SK-N-SH treated with all-trans-retinoic acid at 6 μM for 48 hours (cell line): ENCODE data around the gene PPP5C.

Experiments
- ARNTL ChIP-seq: fragments of 450-650 bp; formaldehyde crosslinking; IDR thresholded peaks from 2 replicates; pipeline ENCODE4 v1.5.0; 2020; ENCODE audit warnings: low read depth, mild to moderate bottlenecking, moderate library complexity, borderline replicate concordance
- BACH2 ChIP-seq: fragments of 250-450 bp; sonication (Bioruptor Pico); IDR thresholded peaks from 2 replicates; pipeline ENCODE4 v1.9.0; 2021; ENCODE audit warnings: mild to moderate bottlenecking, borderline replicate concordance
- GLIS3 ChIP-seq: fragments of 250-450 bp; sonication (Bioruptor Pico); IDR thresholded peaks from 2 replicates; pipeline ENCODE4 v1.5.0; 2020; ENCODE audit warnings: mild to moderate bottlenecking, moderate library complexity
- PATZ1 ChIP-seq: fragments of 250-450 bp; sonication (Bioruptor Pico); IDR thresholded peaks from 2 replicates; pipeline ENCODE4 v1.8.0; 2020; ENCODE audit warnings: mild to moderate bottlenecking, moderate library complexity, borderline replicate concordance
- RARB ChIP-seq: fragments of 250-450 bp; sonication (Bioruptor Pico); IDR thresholded peaks from 2 replicates; pipeline ENCODE4 v1.8.0; 2021; ENCODE audit warnings: mild to moderate bottlenecking, moderate library complexity
- SNAI2 ChIP-seq: fragments of 250-450 bp; sonication (Bioruptor Pico); IDR thresholded peaks from 2 replicates; pipeline ENCODE4 v1.5.0; 2020; ENCODE audit warnings: mild to moderate bottlenecking, moderate library complexity
- TCF4 ChIP-seq: fragments of 250-450 bp; sonication (Bioruptor Pico); IDR thresholded peaks from 2 replicates; pipeline ENCODE4 v1.8.0; 2021; ENCODE audit warnings: mild to moderate bottlenecking, moderate library complexity, borderline replicate concordance
- TOX ChIP-seq: fragments of 250-450 bp; sonication (Bioruptor Pico); IDR thresholded peaks from 2 replicates; pipeline ENCODE4 v1.8.0; 2021; ENCODE audit warnings: mild to moderate bottlenecking, moderate library complexity, borderline replicate concordance
- ZC3H10 ChIP-seq: fragments of 250-450 bp; sonication (Bioruptor Pico); IDR thresholded peaks from 2 replicates; pipeline ENCODE4 v1.5.1; 2021; ENCODE audit warnings: mild to moderate bottlenecking, moderate library complexity
- ZFP3 ChIP-seq: fragments of 250-450 bp; sonication (Bioruptor Pico); IDR thresholded peaks from 2 replicates; pipeline ENCODE4 v1.5.0; 2020; ENCODE audit warnings: mild to moderate bottlenecking, moderate library complexity
- ZFP30 ChIP-seq: fragments of 450-650 bp; formaldehyde crosslinking; IDR thresholded peaks from 2 replicates; pipeline ENCODE4 v1.5.0; 2022; ENCODE audit warnings: mild to moderate bottlenecking, moderate library complexity
- ZNF565 ChIP-seq: fragments of 450-650 bp; formaldehyde crosslinking; conservative IDR thresholded peaks from 2 replicates; pipeline ENCODE4 v1.5.0; 2020; ENCODE audit warnings: low read depth, mild to moderate bottlenecking, moderate library complexity
- ZNF70 ChIP-seq: fragments of 450-650 bp; formaldehyde crosslinking; IDR thresholded peaks from 2 replicates; pipeline ENCODE4 v1.5.0; 2020; ENCODE audit warnings: mild to moderate bottlenecking, moderate library complexity
- TF ChIP-seq, protein P1 (sequence below): fragments of 250-450 bp; sonication (Bioruptor Pico); IDR thresholded peaks from 2 replicates; pipeline ENCODE4 v1.5.0; 2020; ENCODE audit warnings: mild to moderate bottlenecking, moderate library complexity

DNA sequence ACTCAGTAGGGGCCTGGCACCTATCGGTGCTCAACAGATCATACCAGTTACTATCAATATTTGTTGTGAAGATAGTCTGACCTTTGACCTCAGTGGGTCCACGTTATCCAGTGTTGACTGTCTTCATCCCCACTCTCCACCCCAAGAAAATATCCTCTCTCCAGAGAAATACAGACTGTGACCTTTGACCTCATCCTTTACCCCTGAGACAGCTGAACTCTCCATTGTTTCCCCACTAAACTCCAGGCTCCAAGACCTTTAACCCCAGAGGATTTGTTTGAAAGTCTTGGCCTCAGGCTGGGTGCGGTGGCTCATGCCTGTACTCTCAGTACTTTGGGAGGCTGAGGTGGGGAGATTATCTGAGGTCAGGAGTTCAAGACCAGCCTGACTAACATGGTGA lies 22.6 kb upstream of the PPP5C start:
- TF ChIP-seq, protein P1, sequence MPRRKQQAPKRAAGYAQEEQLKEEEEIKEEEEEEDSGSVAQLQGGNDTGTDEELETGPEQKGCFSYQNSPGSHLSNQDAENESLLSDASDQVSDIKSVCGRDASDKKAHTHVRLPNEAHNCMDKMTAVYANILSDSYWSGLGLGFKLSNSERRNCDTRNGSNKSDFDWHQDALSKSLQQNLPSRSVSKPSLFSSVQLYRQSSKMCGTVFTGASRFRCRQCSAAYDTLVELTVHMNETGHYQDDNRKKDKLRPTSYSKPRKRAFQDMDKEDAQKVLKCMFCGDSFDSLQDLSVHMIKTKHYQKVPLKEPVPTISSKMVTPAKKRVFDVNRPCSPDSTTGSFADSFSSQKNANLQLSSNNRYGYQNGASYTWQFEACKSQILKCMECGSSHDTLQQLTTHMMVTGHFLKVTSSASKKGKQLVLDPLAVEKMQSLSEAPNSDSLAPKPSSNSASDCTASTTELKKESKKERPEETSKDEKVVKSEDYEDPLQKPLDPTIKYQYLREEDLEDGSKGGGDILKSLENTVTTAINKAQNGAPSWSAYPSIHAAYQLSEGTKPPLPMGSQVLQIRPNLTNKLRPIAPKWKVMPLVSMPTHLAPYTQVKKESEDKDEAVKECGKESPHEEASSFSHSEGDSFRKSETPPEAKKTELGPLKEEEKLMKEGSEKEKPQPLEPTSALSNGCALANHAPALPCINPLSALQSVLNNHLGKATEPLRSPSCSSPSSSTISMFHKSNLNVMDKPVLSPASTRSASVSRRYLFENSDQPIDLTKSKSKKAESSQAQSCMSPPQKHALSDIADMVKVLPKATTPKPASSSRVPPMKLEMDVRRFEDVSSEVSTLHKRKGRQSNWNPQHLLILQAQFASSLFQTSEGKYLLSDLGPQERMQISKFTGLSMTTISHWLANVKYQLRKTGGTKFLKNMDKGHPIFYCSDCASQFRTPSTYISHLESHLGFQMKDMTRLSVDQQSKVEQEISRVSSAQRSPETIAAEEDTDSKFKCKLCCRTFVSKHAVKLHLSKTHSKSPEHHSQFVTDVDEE = no peak
- TF ChIP-seq PATZ1 (CRISPR knock-in tag) = no peak
- no peak for TF ChIP-seq ZFP30 (CRISPR knock-in tag)
- TF ChIP-seq ARNTL (CRISPR knock-in tag) = no peak
- no peak for TF ChIP-seq ZNF565 (CRISPR knock-in tag)
- no peak for TF ChIP-seq ZNF70
- TF ChIP-seq ZFP3 (CRISPR knock-in tag) = no peak
- TF ChIP-seq RARB (CRISPR knock-in tag) = no peak
- TF ChIP-seq ZC3H10 = no peak
- TF ChIP-seq SNAI2 = no peak
- TF ChIP-seq BACH2 (CRISPR knock-in tag) = no peak
- TF ChIP-seq GLIS3 (CRISPR knock-in tag) = no peak
- no peak for TF ChIP-seq TCF4 (CRISPR knock-in tag)
- TF ChIP-seq TOX (CRISPR knock-in tag) = no peak
